ENCODE data around the gene GOPC.
"Not testable (repeated sequence)": the region's sequence is repeated elsewhere in the genome, so short reads cannot be mapped to it uniquely, and the experiment has no call there.

GOPC gene

GRCh38 chr6:117602151-117602898, at the start of gene GOPC:
GOPC (minus strand) TSS chr6:117602511; CDS start chr6:117602288, 223 bp downstream.
- DNase-seq (ENCODE audit: low read depth in 2 of 2) = peak; percentile 93 to 94

GRCh38 chr6:117651984-117652383, 49.7 kb upstream of the GOPC start:
- DNase-seq (ENCODE audit: low read depth in 2 of 2) = not testable (repeated sequence)

GRCh38 chr6:117642976-117643375, 40.7 kb upstream of the GOPC start:
- DNase-seq (ENCODE audit: low read depth in 2 of 2) = no peak

- DNase-seq (ENCODE audit: low read depth in 2 of 2) = no peak
These were observed 35.5 kb upstream of the GOPC start for GRCh38 chr6:117637770-117638169.

- no peak for DNase-seq (ENCODE audit: low read depth in 2 of 2)
These were observed 26.9 kb upstream of the GOPC start for GRCh38 chr6:117629119-117629660.

- DNase-seq (ENCODE audit: low read depth in 2 of 2) = no peak
These were observed 25.2 kb upstream of the GOPC start for GRCh38 chr6:117627533-117627932.

- DNase-seq (ENCODE audit: low read depth in 2 of 2) = no peak
These were observed 22.7 kb upstream of the GOPC start for GRCh38 chr6:117624869-117625481.

GRCh38 chr6:117619178-117619577, 16.9 kb upstream of the GOPC start:
- no peak for DNase-seq (ENCODE audit: low read depth in 2 of 2)

- DNase-seq (ENCODE audit: low read depth in 2 of 2) = no peak
These were observed 15.1 kb upstream of the GOPC start for GRCh38 chr6:117617210-117618035.

GRCh38 chr6:117616391-117617209, 14.3 kb upstream of the GOPC start:
- peak; percentile 21 to 46 for DNase-seq (ENCODE audit: low read depth in 2 of 2)

- no peak for DNase-seq (ENCODE audit: low read depth in 2 of 2)
These were observed 13.6 kb upstream of the GOPC start for GRCh38 chr6:117615750-117616390.

GRCh38 chr6:117613920-117614560, 11.7 kb upstream of the GOPC start:
- DNase-seq (ENCODE audit: low read depth in 2 of 2) = no peak

- DNase-seq (ENCODE audit: low read depth in 2 of 2) = no peak
These were observed 5.2 kb upstream of the GOPC start for GRCh38 chr6:117607511-117607910.

- peak in 1 of 2 donors; percentile 23 for DNase-seq (ENCODE audit: low read depth in 2 of 2)
These were observed 3.0 kb upstream of the GOPC start for GRCh38 chr6:117605169-117605826.

GRCh38 chr6:117603821-117604220, 1.5 kb upstream of the GOPC start:
- no peak for DNase-seq (ENCODE audit: low read depth in 2 of 2)

GRCh38 chr6:117602899-117603588, 733 bp upstream of the GOPC start:
- DNase-seq (ENCODE audit: low read depth in 2 of 2) = no peak

- DNase-seq (ENCODE audit: low read depth in 2 of 2) = no peak
These were observed 530 bp downstream of the GOPC start for GRCh38 chr6:117601811-117602150.

GRCh38 chr6:117600008-117600743, 2.1 kb downstream of the GOPC start:
- DNase-seq (ENCODE audit: low read depth in 2 of 2) = no peak

- DNase-seq (ENCODE audit: low read depth in 2 of 2) = no peak
These were observed 4.6 kb downstream of the GOPC start for GRCh38 chr6:117597755-117598154.

All from stimulated activated CD8-positive, alpha-beta memory T cell treated with anti-CD3 and anti-CD28 coated beads, Interleukin-15, amount 100 ng/mL, for 4 hours (primary cell).